Trophoblast cell (in vitro differentiated cells and primary cell): ENCODE data around the gene SLC24A4.

Source experiments
- DNase-seq, 2 donors: peaks; one replicate each; pipeline ENCODE4 v3.0.0-alpha.2; 2016
- H2AFZ ChIP-seq: 2 replicates; pipeline ENCODE4 v1.6.1; 2013; ENCODE audit warnings: low read length, moderate library complexity, mild to moderate bottlenecking; ENCODE audit not compliant: insufficient read depth, poor library complexity
- H2AK5ac ChIP-seq: 2 replicates; pipeline ENCODE4 v1.6.1; 2013; ENCODE audit warnings: mild to moderate bottlenecking, low read length
- H2BK120ac ChIP-seq: 2 replicates; pipeline ENCODE4 v1.6.1; 2013; ENCODE audit warnings: low read length, mild to moderate bottlenecking, moderate library complexity; ENCODE audit not compliant: insufficient read depth, poor library complexity
- H2BK12ac ChIP-seq: 2 replicates; pipeline ENCODE4 v1.6.1; 2013; ENCODE audit warnings: mild to moderate bottlenecking, low read length, moderate library complexity
- H2BK5ac ChIP-seq: 2 replicates; pipeline ENCODE4 v1.6.1; 2013; ENCODE audit warnings: low read length, low read depth, moderate library complexity, mild to moderate bottlenecking; ENCODE audit not compliant: poor library complexity
- H3K14ac ChIP-seq: 2 replicates; pipeline ENCODE4 v1.6.1; 2013; ENCODE audit warnings: mild to moderate bottlenecking, low read length
- H3K18ac ChIP-seq: 2 replicates; pipeline ENCODE4 v1.6.1; 2013; ENCODE audit warnings: mild to moderate bottlenecking, low read length
- H3K23ac ChIP-seq: 2 replicates; pipeline ENCODE4 v1.6.1; 2013; ENCODE audit warnings: low read length
- H3K27ac ChIP-seq: 2 replicates; pipeline ENCODE4 v1.5.1; 2013; ENCODE audit warnings: low read depth, mild to moderate bottlenecking, inconsistent platforms, low read length, moderate library complexity
- H3K27me3 ChIP-seq: 2 replicates; pipeline ENCODE4 v1.6.1; 2013; ENCODE audit warnings: inconsistent platforms, mild to moderate bottlenecking, low read length, moderate library complexity; ENCODE audit not compliant: insufficient read depth
- H3K36me3 ChIP-seq, 2 experiments: 1 replicate in 1 of 2; 2 replicates in 1 of 2; pipeline ENCODE4 v1.6.1; 2013; ENCODE audit warnings: low read length in 2 of 2, mild to moderate bottlenecking in 2 of 2, moderate library complexity in 1 of 2; ENCODE audit not compliant: insufficient read depth in 2 of 2, control insufficient read depth in 1 of 2
- H3K4ac ChIP-seq: 2 replicates; pipeline ENCODE4 v1.6.1; 2013; ENCODE audit warnings: low read depth, mild to moderate bottlenecking, low read length, moderate library complexity
- H3K4me1 ChIP-seq, 2 experiments: 1 replicate in 1 of 2; 2 replicates in 1 of 2; pipeline ENCODE4 v1.6.1; 2013; ENCODE audit warnings: low read length in 2 of 2, mild to moderate bottlenecking in 2 of 2, moderate library complexity in 1 of 2; ENCODE audit not compliant: insufficient read depth in 2 of 2, control insufficient read depth in 1 of 2
- H3K4me2 ChIP-seq: 2 replicates; pipeline ENCODE4 v1.6.1; 2013; ENCODE audit warnings: inconsistent platforms, mild to moderate bottlenecking, low read length, moderate library complexity
- H3K4me3 ChIP-seq: 2 replicates; pipeline ENCODE4 v1.5.1; 2013; ENCODE audit warnings: mild to moderate bottlenecking, low read depth, low read length, inconsistent platforms
- H3K79me1 ChIP-seq: one replicate; pipeline ENCODE4 v1.6.1; 2013; ENCODE audit warnings: low read length
- H3K79me2 ChIP-seq: 2 replicates; pipeline ENCODE4 v1.6.1; 2013; ENCODE audit warnings: low read length, mild to moderate bottlenecking; ENCODE audit not compliant: control insufficient read depth, insufficient read depth, poor library complexity
- H3K9ac ChIP-seq: 2 replicates; pipeline ENCODE4 v1.6.1; 2013; ENCODE audit warnings: mild to moderate bottlenecking, low read length
- H3K9me3 ChIP-seq: 2 replicates; pipeline ENCODE4 v1.6.1; 2013; ENCODE audit warnings: low read depth, mild to moderate bottlenecking, control low read depth, inconsistent platforms, low read length; ENCODE audit not compliant: insufficient read depth
- H4K12ac ChIP-seq: 2 replicates; pipeline ENCODE4 v1.6.1; 2013; ENCODE audit warnings: low read depth, mild to moderate bottlenecking, low read length, moderate library complexity
- H4K8ac ChIP-seq: 2 replicates; pipeline ENCODE4 v1.6.1; 2013; ENCODE audit warnings: low read depth, mild to moderate bottlenecking, low read length, moderate library complexity
- H4K91ac ChIP-seq: one replicate; pipeline ENCODE4 v1.6.1; 2013; ENCODE audit warnings: low read depth, mild to moderate bottlenecking, low read length, moderate library complexity
- WGBS: extraction: QIAGEN DNeasy Blood & Tissue Kit; methylation state at CpG from one replicate; pipeline ENCODE4 v1.1.7; 2013; ENCODE audit warnings: missing lambda C conversion rate; ENCODE audit not compliant: insufficient read length, insufficient coverage; ENCODE audit errors: extremely low coverage; 5-methylcytosine and 5-hydroxymethylcytosine counted together

Gene SLC24A4

DNA sequence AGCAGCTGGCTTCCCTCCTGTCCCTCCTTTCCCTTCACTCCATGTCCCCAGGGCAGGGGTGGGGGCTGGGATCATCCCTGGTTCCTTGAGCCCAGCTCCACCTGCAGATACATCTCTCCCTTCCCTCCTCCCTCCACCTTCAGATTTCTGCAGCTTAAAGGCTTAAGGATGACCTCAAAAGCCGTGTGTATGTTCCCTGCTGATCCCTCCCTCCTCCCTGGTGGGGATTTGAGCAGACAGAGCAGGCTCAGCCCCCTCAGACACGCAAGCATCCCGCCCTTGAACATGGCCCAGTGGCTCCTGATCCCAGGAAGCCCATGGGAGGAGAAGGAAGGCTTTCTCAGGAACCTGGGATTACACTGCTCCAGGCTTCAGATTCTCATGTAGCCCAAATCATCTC, 107.7 kb downstream of the SLC24A4 start:
- H4K8ac ChIP-seq = no peak overlapping the region
- no peak overlapping the region for H2BK12ac ChIP-seq
- H3K27me3 ChIP-seq = peaks cover 2% of the 10 kb centered on the region
- H2BK120ac ChIP-seq = no peak overlapping the region
- no peak overlapping the region for H3K9ac ChIP-seq
- H3K23ac ChIP-seq = no peak overlapping the region
- H4K91ac ChIP-seq = no peak overlapping the region
- H2AFZ ChIP-seq = no peak overlapping the region
- H3K9me3 ChIP-seq = peaks cover 5% of the 10 kb centered on the region
- no peaks in the 10 kb centered on the region for H3K36me3 ChIP-seq
- H3K18ac ChIP-seq = no peak overlapping the region
- H3K79me1 ChIP-seq = no peaks in the 10 kb centered on the region
- DNase-seq = no peak
- no peak overlapping the region for H2BK5ac ChIP-seq
- H3K4me2 ChIP-seq = no peak overlapping the region
- H3K79me2 ChIP-seq = no peaks in the 10 kb centered on the region
- no peak overlapping the region for H3K14ac ChIP-seq
- no peak overlapping the region for H2AK5ac ChIP-seq
- H3K4ac ChIP-seq = no peak overlapping the region
- no peak overlapping the region for H3K27ac ChIP-seq
- H4K12ac ChIP-seq = no peak overlapping the region
- no CpG with 5 or more reads among the region's 3 CpGs for WGBS
- no peaks in the 10 kb centered on the region for H3K4me1 ChIP-seq
- no peak overlapping the region for H3K4me3 ChIP-seq

- DNase-seq = no peak
- Histone ChIP-seq H2BK120ac (no peak overlapping the region), H4K8ac (no peak overlapping the region), H4K12ac (no peak overlapping the region), H2AFZ (no peak overlapping the region), H3K4me1 (no peaks in the 10 kb centered on the region), H3K36me3 (no peaks in the 10 kb centered on the region), H3K79me1 (no peaks in the 10 kb centered on the region), H3K27ac (no peak overlapping the region), H3K4me2 (no peak overlapping the region), H3K4me3 (no peak overlapping the region), H3K9ac (no peak overlapping the region), H2BK5ac (no peak overlapping the region), H3K27me3 (peaks cover 2% of the 10 kb centered on the region), H3K4ac (no peak overlapping the region), H3K18ac (no peak overlapping the region), H3K14ac (no peak overlapping the region), H3K23ac (no peak overlapping the region), H3K79me2 (no peaks in the 10 kb centered on the region), H2AK5ac (no peak overlapping the region), H2BK12ac (no peak overlapping the region), H3K9me3 (peaks cover 5% of the 10 kb centered on the region), H4K91ac (no peak overlapping the region)
- WGBS = no CpG with 5 or more reads among the region's 11 CpGs
Observed at GRCh38 chr14:92431199-92431725, 108.3 kb downstream of the SLC24A4 start.

GRCh38 chr14:92433407-92433806, 110.4 kb downstream of the SLC24A4 start:
- no peak overlapping the region for H3K27ac ChIP-seq
- H3K79me2 ChIP-seq = no peaks in the 10 kb centered on the region
- no peaks in the 10 kb centered on the region for H3K36me3 ChIP-seq
- no peak overlapping the region for H3K14ac ChIP-seq
- H3K23ac ChIP-seq = no peak overlapping the region
- H3K79me1 ChIP-seq = no peaks in the 10 kb centered on the region
- H3K27me3 ChIP-seq = peaks cover 2% of the 10 kb centered on the region
- no peak overlapping the region for H2AFZ ChIP-seq
- no peak overlapping the region for H3K4ac ChIP-seq
- H2BK12ac ChIP-seq = no peak overlapping the region
- no peak overlapping the region for H4K8ac ChIP-seq
- H3K4me2 ChIP-seq = no peak overlapping the region
- no peak overlapping the region for H4K91ac ChIP-seq
- no peak overlapping the region for H3K4me3 ChIP-seq
- H2BK5ac ChIP-seq = no peak overlapping the region
- no peaks in the 10 kb centered on the region for H3K4me1 ChIP-seq
- no peak overlapping the region for H3K9ac ChIP-seq
- no CpG with 5 or more reads among the region's 2 CpGs for WGBS
- no peak overlapping the region for H3K18ac ChIP-seq
- H2AK5ac ChIP-seq = no peak overlapping the region
- DNase-seq = no peak
- peaks cover 5% of the 10 kb centered on the region for H3K9me3 ChIP-seq
- H2BK120ac ChIP-seq = no peak overlapping the region
- no peak overlapping the region for H4K12ac ChIP-seq

DNA sequence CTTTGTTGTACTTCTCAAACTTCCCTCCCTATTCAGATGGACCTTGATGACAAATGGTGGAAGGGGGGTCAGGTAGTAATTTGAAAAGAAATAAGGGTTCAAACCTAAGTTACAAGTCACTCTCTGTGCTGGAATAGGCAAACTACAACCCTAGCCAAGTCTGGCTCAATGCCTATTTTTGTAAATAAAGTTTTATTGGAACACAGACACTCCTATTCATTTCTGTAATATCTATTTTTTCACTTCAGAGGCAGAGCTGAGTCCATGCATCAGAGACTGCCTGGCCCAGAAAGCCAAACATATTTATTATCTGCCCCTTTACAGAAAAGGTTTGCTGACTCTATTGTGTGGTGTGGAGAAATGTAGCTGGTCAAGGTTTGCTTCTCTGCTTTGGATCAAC, 112.2 kb downstream of the SLC24A4 start:
- Histone ChIP-seq H3K4ac (no peak overlapping the region), H2AK5ac (no peak overlapping the region), H3K27me3 (peaks cover 2% of the 10 kb centered on the region), H3K79me2 (no peaks in the 10 kb centered on the region), H4K8ac (no peak overlapping the region), H4K12ac (no peak overlapping the region), H3K4me3 (no peak overlapping the region), H2BK5ac (no peak overlapping the region), H4K91ac (no peak overlapping the region), H3K27ac (no peak overlapping the region), H3K9me3 (peaks cover 5% of the 10 kb centered on the region), H3K14ac (no peak overlapping the region), H2BK120ac (no peak overlapping the region), H3K9ac (no peak overlapping the region), H3K4me2 (no peak overlapping the region), H2AFZ (no peak overlapping the region), H3K4me1 (no peaks in the 10 kb centered on the region), H3K18ac (no peak overlapping the region), H2BK12ac (no peak overlapping the region), H3K36me3 (no peaks in the 10 kb centered on the region), H3K79me1 (no peaks in the 10 kb centered on the region), H3K23ac (no peak overlapping the region)
- DNase-seq = no peak
